Activated B cell treated with CpG ODN at 0.5 μM for 24 hours (primary cell): ENCODE measurements around the gene NAPB. TPM values are rescaled to one million over a fixed set of nuclear protein-coding genes. Genes with fewer than 3 reads are reported as not detected.
A peak's percentile ranks its signal among the peaks of the same experiment; 100 is the strongest.

Experiments used
- ATAC-seq: fragments of 200-7000 bp; cut with Tn5 transposase; one replicate; pipeline ENCODE4 v1.10.0; 2021; ENCODE audit warnings: low read depth, mild to moderate bottlenecking, moderate library complexity
- CTCF ChIA-PET: fragments of 350-600 bp; sonication (Branson Sonifier 250); formaldehyde crosslinking; loops from one replicate; lab custom pipeline; 2021; ENCODE audit warnings: antibody characterized with exemption; lab: Charles Lee
- POLR2A ChIA-PET: fragments of 350-600 bp; sonication (Branson Sonifier 250); formaldehyde crosslinking; loops from one replicate; lab custom pipeline; 2021; ENCODE audit warnings: antibody characterized with exemption; lab: Charles Lee
- DNase-seq: peaks from one replicate; pipeline ENCODE4 v3.0.0; 2022
- H3K27ac Mint-ChIP-seq: one replicate; pipeline ENCODE4 v1.8.0; 2020; ENCODE audit warnings: mixed read lengths
- H3K27me3 Mint-ChIP-seq: one replicate; pipeline ENCODE4 v1.8.0; 2021; ENCODE audit warnings: mixed read lengths
- H3K36me3 Mint-ChIP-seq: one replicate; pipeline ENCODE4 v1.8.0; 2021; ENCODE audit warnings: low read depth, mixed read lengths
- H3K4me1 Mint-ChIP-seq: one replicate; pipeline ENCODE4 v1.8.0; 2021; ENCODE audit warnings: mixed read lengths
- H3K4me3 Mint-ChIP-seq: one replicate; pipeline ENCODE4 v1.8.0; 2020; ENCODE audit warnings: mild to moderate bottlenecking, mixed read lengths
- H3K9me3 Mint-ChIP-seq: one replicate; pipeline ENCODE4 v1.8.0; 2020; ENCODE audit warnings: mixed read lengths
- intact Hi-C: fragments of 100-400 bp; cut with micrococcal nuclease; formaldehyde crosslinking; loops from one replicate; pipeline ENCODE4 v1.15.1; 2024
- total RNA-seq: library from RNA; stranded (reverse); gene quantifications from 2 replicates; pipeline ENCODE4 v1.2.3, GENCODE V29; 2022
- TF ChIP-seq, protein P1 (sequence below): fragments of 200-600 bp; IDR thresholded peaks from one replicate; pipeline ENCODE4 v1.8.0; 2022; ENCODE audit warnings: antibody characterized with exemption, mild to moderate bottlenecking

The NAPB gene
- total RNA-seq, 1 donor from 2014 or later: 7.8 TPM

DNA sequence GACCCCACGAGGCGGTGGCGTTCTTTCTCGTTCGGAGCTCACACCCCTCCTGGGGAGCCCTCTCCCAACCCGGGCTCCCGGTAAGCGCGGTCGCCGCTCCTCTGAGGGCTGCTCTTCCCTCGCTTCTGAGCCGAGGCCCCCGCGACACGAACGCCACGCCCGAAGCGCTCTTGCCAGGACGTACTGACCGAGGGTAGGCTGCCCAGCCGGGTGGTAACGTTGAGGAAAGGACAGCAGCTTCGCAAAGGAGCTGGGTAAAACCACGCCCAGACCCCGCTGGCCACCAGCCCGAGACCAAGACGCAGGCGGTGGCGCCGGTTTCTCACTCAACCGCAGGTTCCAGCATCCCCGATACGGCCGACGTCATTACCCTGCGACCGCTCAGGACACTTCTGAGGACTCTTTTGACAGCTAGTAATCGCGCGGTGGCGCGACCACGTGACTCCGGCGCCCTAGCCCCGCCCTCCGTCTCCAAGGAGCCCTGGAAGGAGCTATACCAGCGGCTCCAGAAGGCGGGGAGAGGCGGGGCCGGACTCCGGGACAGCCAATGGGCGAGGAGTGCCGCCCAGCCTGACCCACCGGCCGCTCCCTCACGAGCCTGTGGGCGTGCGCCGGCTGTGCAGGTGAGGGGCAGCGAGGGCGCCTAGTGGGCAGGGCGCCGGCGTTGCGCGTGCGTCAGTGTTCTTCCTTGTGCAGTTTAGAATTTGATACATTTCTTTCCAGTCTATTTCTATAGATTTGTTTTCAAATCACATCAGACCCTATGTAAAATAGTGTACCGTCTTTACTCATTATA is 63.3 kb downstream of the NAPB start:
- peak overlapping the region; percentile 94 for H3K27ac Mint-ChIP-seq
- H3K4me1 Mint-ChIP-seq: peaks cover 29% of the 10 kb centered on the region
- POLR2A ChIA-PET: interaction anchor here (0.7 to 7.3 kb wide), 6 partner anchors 8 to 1704 kb away, joined by 3 to 140 read pairs (median 6); partner anchors contain the start of genes NAPB and NXT1
- TF ChIP-seq, protein P1, sequence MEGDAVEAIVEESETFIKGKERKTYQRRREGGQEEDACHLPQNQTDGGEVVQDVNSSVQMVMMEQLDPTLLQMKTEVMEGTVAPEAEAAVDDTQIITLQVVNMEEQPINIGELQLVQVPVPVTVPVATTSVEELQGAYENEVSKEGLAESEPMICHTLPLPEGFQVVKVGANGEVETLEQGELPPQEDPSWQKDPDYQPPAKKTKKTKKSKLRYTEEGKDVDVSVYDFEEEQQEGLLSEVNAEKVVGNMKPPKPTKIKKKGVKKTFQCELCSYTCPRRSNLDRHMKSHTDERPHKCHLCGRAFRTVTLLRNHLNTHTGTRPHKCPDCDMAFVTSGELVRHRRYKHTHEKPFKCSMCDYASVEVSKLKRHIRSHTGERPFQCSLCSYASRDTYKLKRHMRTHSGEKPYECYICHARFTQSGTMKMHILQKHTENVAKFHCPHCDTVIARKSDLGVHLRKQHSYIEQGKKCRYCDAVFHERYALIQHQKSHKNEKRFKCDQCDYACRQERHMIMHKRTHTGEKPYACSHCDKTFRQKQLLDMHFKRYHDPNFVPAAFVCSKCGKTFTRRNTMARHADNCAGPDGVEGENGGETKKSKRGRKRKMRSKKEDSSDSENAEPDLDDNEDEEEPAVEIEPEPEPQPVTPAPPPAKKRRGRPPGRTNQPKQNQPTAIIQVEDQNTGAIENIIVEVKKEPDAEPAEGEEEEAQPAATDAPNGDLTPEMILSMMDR: no peak
- ATAC-seq: peak; percentile 80
- CTCF ChIA-PET: interaction anchor here (1.2 to 3.8 kb wide), 2 partner anchors 8 to 63 kb away, joined by 6 to 26 read pairs; partner anchors contain the start of genes NAPB and NXT1
- DNase-seq: peak; percentile 100
- H3K36me3 Mint-ChIP-seq: peaks cover 33% of the 10 kb centered on the region
- H3K27me3 Mint-ChIP-seq: no peaks in the 10 kb centered on the region
- no peaks in the 10 kb centered on the region for H3K9me3 Mint-ChIP-seq
- intact Hi-C loops: loop anchor here (1.0 kb wide), 3 partner anchors 8 to 1635 kb away; partner anchors contain the start of genes NAPB and NXT1
- H3K4me3 Mint-ChIP-seq: peak overlapping the region; percentile 90

DNA sequence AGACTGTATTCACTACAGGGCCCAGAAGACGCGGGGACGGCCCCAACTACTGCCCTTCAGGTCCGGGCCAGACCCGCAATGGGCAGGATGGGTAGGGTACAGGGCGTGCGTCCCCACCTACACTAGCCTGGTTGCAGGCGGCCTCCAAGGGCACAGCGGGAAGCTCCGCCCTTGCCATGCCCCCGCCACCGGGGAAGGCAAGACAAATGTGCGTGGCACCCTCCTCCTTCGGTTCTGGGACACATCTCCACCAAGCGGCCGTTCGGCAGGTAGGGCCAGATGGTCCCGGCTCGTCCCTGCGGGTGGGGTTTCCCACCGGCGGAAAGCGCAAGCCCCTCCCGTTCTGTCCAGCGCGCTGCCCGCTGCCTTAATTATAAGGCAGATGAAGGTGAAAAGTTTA is 65.1 kb downstream of the NAPB start:
- no peaks in the 10 kb centered on the region for H3K9me3 Mint-ChIP-seq
- no peak overlapping the region for H3K4me3 Mint-ChIP-seq
- CTCF ChIA-PET: no interaction called here

DNA sequence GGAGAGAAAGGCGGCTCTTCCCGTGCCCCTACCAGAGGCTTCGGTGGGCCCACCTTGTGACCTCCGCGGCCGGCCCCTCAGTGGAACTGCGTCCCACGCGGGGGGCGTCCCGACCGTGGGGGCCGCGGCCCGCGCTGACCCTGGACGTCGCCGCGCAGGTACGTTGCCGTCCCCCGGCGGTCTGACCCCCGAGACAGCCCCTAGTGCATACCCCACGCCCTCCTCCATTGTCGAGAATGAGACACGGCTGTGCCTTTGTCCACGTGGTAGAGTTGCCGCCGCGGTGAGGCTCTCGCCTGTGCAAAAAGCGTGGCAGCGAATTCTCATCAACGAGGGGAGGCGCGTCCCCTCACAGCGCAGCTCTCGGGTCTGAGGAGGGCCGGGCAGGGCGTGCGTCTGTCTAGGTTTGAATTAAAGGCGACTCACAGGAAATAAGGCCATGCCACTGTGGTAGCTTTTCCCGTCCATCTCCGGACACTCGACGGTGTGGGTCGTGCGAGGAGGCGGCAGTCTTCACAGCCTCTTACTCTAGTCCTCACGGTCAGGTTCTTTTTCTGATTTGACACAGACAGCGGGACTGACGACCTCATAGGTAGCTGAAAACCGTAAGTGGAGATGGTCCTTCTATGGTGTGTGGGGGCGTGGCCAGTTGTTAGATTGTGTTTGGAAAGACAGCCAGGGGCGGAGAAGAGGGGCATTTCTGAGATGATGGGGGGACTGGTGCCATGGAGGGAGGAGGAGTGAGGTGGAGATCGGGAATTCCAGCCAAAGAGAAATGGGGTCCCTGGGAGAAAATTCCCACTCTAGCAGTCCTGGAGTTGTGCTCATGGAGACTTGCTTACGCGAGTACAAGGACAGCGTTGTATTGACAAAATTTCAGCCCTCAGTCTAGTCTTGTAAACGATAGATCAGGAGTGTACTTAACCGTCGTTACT is 70.1 kb downstream of the NAPB start:
- CTCF ChIA-PET: interaction anchor here (0.9 to 2.6 kb wide), 3 partner anchors 8 to 70 kb away, joined by 3 to 26 read pairs (median 20); partner anchors contain the start of genes GZF1 and NAPB
- H3K27ac Mint-ChIP-seq: peak overlapping the region; percentile 100
- intact Hi-C loops: loop anchor here (1.0 to 5.0 kb wide), 7 partner anchors 7 to 1896 kb away; partner anchors contain the start of genes APMAP, ENTPD6, GZF1 and NAPB
- DNase-seq: no peak
- no peaks in the 10 kb centered on the region for H3K9me3 Mint-ChIP-seq
- H3K4me1 Mint-ChIP-seq: peaks cover 32% of the 10 kb centered on the region
- H3K27me3 Mint-ChIP-seq: no peaks in the 10 kb centered on the region
- H3K36me3 Mint-ChIP-seq: peaks cover 33% of the 10 kb centered on the region
- POLR2A ChIA-PET: interaction anchor here (1.3 to 3.6 kb wide), 7 partner anchors 10 to 1844 kb away, joined by 3 to 140 read pairs (median 11); partner anchors contain the start of genes ENTPD6, GZF1 and NAPB
- ATAC-seq: peak; percentile 30
- TF ChIP-seq, protein P1: no peak
- peak overlapping the region; percentile 99 for H3K4me3 Mint-ChIP-seq

More for the DNA sequence above, 65.1 kb downstream of the NAPB start:
- Mint-ChIP-seq H3K36me3 (peaks cover 31% of the 10 kb centered on the region), H3K27ac (no peak overlapping the region), H3K4me1 (peaks cover 37% of the 10 kb centered on the region), H3K27me3 (no peaks in the 10 kb centered on the region)
- DNase-seq: no peak
- intact Hi-C loops: no loop called here
- no peak for ATAC-seq
- TF ChIP-seq, protein P1: no peak
- POLR2A ChIA-PET: no interaction called here

DNA sequence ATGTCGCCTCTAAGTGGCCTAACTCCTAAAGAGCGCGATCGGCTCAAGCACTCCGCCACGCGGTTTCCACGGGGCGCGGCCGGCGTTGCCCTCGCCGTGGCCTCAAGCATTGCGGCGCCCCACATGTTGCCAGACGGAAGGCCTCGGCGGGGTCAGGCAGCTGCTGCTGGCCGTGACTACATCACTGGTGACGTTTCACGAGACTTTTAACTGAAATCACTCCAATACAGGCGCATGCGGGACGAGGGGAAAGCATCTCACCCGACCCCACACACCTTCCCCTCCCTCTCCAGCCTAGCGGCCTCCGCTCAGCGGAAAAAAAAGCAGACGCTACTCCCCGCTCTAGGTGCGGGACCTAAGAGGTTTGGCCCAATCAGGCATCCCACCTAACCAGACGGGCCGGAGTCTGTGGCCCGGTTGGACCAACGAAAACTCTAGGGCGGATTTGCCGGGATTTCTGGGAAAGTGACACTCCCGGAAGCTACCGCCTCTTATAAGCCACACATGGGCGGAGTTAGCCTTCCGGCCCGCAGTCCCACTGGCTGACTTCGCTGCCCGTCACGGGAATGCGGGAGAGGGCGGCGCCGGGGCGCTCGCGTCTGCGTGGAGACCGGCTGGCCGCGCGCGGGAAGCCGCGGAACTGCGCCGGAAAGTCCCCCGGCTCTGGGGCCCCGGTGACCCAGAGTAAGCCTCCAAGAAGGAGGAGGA is 70.9 kb downstream of the NAPB start, which contains the start of gene NXT1:
NXT1 (plus strand) TSS at position 596 of the 708 bp plus-strand sequence. CDS start 3,251 bp downstream, outside the sequence.
- no peaks in the 10 kb centered on the region for H3K9me3 Mint-ChIP-seq
- intact Hi-C loops: loop anchor here (1.0 to 5.0 kb wide), 7 partner anchors 8 to 1897 kb away; partner anchors contain the start of genes APMAP, ENTPD6, GZF1 and NAPB

More for the DNA sequence above, 70.9 kb downstream of the NAPB start, which contains the start of gene NXT1:
- ATAC-seq: peak; percentile 80
- no peaks in the 10 kb centered on the region for H3K27me3 Mint-ChIP-seq
- ChIA-PET CTCF (interaction anchor here (0.7 to 2.6 kb wide), 12 partner anchors 9 to 658 kb away, joined by 3 to 26 read pairs (median 4); partner anchors contain the start of genes CSTL1, GZF1 and NAPB), POLR2A (interaction anchor here (0.6 to 3.6 kb wide), 16 partner anchors 9 to 1898 kb away, joined by 3 to 140 read pairs (median 4); partner anchors contain the start of genes ACSS1, ENTPD6, GZF1 and NAPB)
- peaks cover 26% of the 10 kb centered on the region for H3K36me3 Mint-ChIP-seq
- peaks cover 32% of the 10 kb centered on the region for H3K4me1 Mint-ChIP-seq
- TF ChIP-seq, protein P1: no peak
- H3K4me3 Mint-ChIP-seq: peak within 1 kb of the TSS; percentile 99
- peak within 1 kb of the TSS; percentile 100 for H3K27ac Mint-ChIP-seq
- peak; percentile 94 for DNase-seq
